Lower leg skin (tissue), 3 donors: ENCODE results near the gene CACNA1I.

Experiments
- CTCF ChIP-seq, 3 donors: fragments of 450-650 bp; IDR thresholded peaks; one replicate each; pipeline ENCODE4 v1.5.1; 2016; ENCODE audit warnings: antibody characterized with exemption in 3 of 3, mild to moderate bottlenecking in 3 of 3, moderate library complexity in 2 of 3
- POLR2A ChIP-seq, 2 donors: fragments of 450-650 bp; IDR thresholded peaks; one replicate each; pipeline ENCODE4 v1.6.1; 2016 to 2017; ENCODE audit warnings: antibody characterized with exemption in 2 of 2, mild to moderate bottlenecking in 1 of 2, moderate library complexity in 1 of 2

DNA sequence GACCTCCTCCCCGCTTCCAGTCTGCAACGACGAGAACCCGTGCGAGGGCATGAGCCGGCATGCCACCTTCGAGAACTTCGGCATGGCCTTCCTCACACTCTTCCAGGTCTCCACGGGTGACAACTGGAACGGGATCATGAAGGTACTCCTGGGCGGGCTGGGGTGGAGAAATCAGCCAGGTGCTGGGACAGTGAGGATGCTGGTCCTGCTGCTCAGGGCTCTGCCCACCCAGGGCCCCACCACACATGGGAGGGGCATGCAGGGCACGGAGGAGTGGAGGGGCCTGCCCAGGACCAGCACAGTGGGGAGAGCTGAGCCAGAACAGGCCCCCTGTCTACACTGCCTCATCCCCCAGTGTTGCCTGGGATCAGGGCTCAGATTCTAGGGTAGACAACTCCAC lies 107.4 kb downstream of the CACNA1I start:
- TF ChIP-seq CTCF (IDR thresholded peaks at IDR 0.05) (no peak), POLR2A (IDR thresholded peaks at IDR 0.05) (no peak)
